GM12878 (cell line): ENCODE results near the gene PTPRF. TPM values are rescaled to one million over a fixed set of nuclear protein-coding genes. Genes with fewer than 3 reads are reported as not detected.

Experiments used
- BCL11A ChIP-seq: IDR thresholded peaks from 2 replicates; pipeline ENCODE4 v1.6.1; 2011; ENCODE audit warnings: low read depth, low read length
- BMI1 ChIP-seq: fragments of 450-650 bp; IDR thresholded peaks from 2 replicates; pipeline ENCODE4 v1.6.1; 2016; ENCODE audit warnings: mild to moderate bottlenecking, moderate library complexity, borderline replicate concordance
- CHD1 ChIP-seq: IDR thresholded peaks from 2 replicates; pipeline ENCODE4 v1.6.1; 2012; ENCODE audit warnings: low read depth, low read length, improper control_type of control experiment
- EGR1 ChIP-seq, 2 experiments: IDR thresholded peaks; 1 replicate in 1 of 2; 2 replicates in 1 of 2; pipeline ENCODE4 v1.6.1; 2011 to 2012; ENCODE audit warnings: low read depth in 2 of 2, low read length in 2 of 2, borderline replicate concordance in 1 of 2, mild to moderate bottlenecking in 1 of 2, moderate library complexity in 1 of 2
- FOXM1 ChIP-seq: IDR thresholded peaks from 2 replicates; pipeline ENCODE4 v1.6.1; 2012; ENCODE audit warnings: low read depth, mild to moderate bottlenecking, inconsistent platforms, low read length, moderate library complexity
- HDGF ChIP-seq: fragments of 450-650 bp; IDR thresholded peaks from 2 replicates; pipeline ENCODE4 v1.6.1; 2016; ENCODE audit warnings: antibody characterized with exemption
- IKZF1 ChIP-seq: fragments of 450-650 bp; conservative IDR thresholded peaks from 2 replicates; pipeline ENCODE4 v1.6.1; 2017; ENCODE audit warnings: antibody characterized with exemption, mild to moderate bottlenecking
- IKZF2 ChIP-seq, 2 experiments: fragments of 450-650 bp; IDR thresholded peaks; 2 replicates each; pipeline ENCODE4 v1.6.1; 2017; ENCODE audit warnings: mild to moderate bottlenecking in 2 of 2, moderate library complexity in 2 of 2
- MTA2 ChIP-seq: fragments of 450-650 bp; IDR thresholded peaks from 2 replicates; pipeline ENCODE4 v1.6.1; 2016; ENCODE audit warnings: low read depth, mild to moderate bottlenecking, moderate library complexity
- MYB ChIP-seq: fragments of 150-350 bp; IDR thresholded peaks from 2 replicates; pipeline ENCODE4 v1.6.1; 2014; ENCODE audit warnings: mild to moderate bottlenecking, low read depth, low read length, borderline replicate concordance
- NFIC ChIP-seq: IDR thresholded peaks from 2 replicates; pipeline ENCODE4 v1.6.1; 2012; ENCODE audit warnings: low read depth, mild to moderate bottlenecking, inconsistent platforms, low read length, moderate library complexity
- NR2C2 ChIP-seq: IDR thresholded peaks from 2 replicates; pipeline ENCODE4 v1.6.1; 2011; ENCODE audit warnings: borderline replicate concordance, low read depth; ENCODE audit not compliant: control insufficient read depth, insufficient read length
- NR2F1 ChIP-seq: fragments of 450-650 bp; conservative IDR thresholded peaks from 2 replicates; pipeline ENCODE4 v1.6.1; 2017; ENCODE audit warnings: mild to moderate bottlenecking
- POLR2AphosphoS5 ChIP-seq: IDR thresholded peaks from 2 replicates; pipeline ENCODE4 v1.6.1; 2011; ENCODE audit warnings: mild to moderate bottlenecking, low read length, inconsistent platforms
- RAD21 ChIP-seq: IDR thresholded peaks from 2 replicates; pipeline ENCODE4 v1.6.1; 2011; ENCODE audit warnings: mild to moderate bottlenecking, low read depth, low read length, moderate library complexity; ENCODE audit not compliant: insufficient read depth
- RAD51 ChIP-seq: fragments of 450-650 bp; IDR thresholded peaks from 2 replicates; pipeline ENCODE4 v1.6.1; 2016; ENCODE audit warnings: moderate library complexity, mild to moderate bottlenecking, inconsistent platforms
- RCOR1 ChIP-seq: conservative IDR thresholded peaks from 2 replicates; pipeline ENCODE4 v1.6.1; 2012; ENCODE audit warnings: low read depth, low read length, improper control_type of control experiment
- RELA ChIP-seq: fragments of 450-650 bp; IDR thresholded peaks from 2 replicates; pipeline ENCODE4 v1.8.0; 2014; ENCODE audit warnings: borderline replicate concordance; ENCODE audit not compliant: partially characterized antibody
- SMAD5 ChIP-seq: IDR thresholded peaks from 2 replicates; pipeline ENCODE4 v1.6.1; 2016; ENCODE audit warnings: antibody characterized with exemption, low read depth
- SP1 ChIP-seq: IDR thresholded peaks from one replicate; pipeline ENCODE4 v1.6.1; 2011; ENCODE audit warnings: low read depth, low read length
- TCF7 ChIP-seq: IDR thresholded peaks from 2 replicates; pipeline ENCODE4 v1.6.1; 2014; ENCODE audit warnings: antibody characterized with exemption, borderline replicate concordance
- YBX1 ChIP-seq: fragments of 450-650 bp; IDR thresholded peaks from 2 replicates; pipeline ENCODE4 v1.6.1; 2016; ENCODE audit warnings: antibody characterized with exemption
- ZZZ3 ChIP-seq: IDR thresholded peaks from 2 replicates; pipeline ENCODE4 v1.6.1; 2011; ENCODE audit warnings: low read depth; ENCODE audit not compliant: control insufficient read depth, insufficient read length
- polyA plus RNA-seq, 11 experiments: library from polyadenylated mRNA; depleted of rRNA in 4 of 11; unstranded in 6 of 11; stranded (reverse) in 5 of 11; fragments of >200 nt; fragmentation: Nextera tagmentation in 4 of 11; fragmentation: Illumina TruSeq in 1 of 11; extraction: Ambion mirVana in 4 of 11; extraction: Trizol in 1 of 11; gene quantifications; 1 replicate in 1 of 11; 2 replicates in 10 of 11; pipeline versions ENCODE4 v1.2.1 to v1.2.3, GENCODE V29; 2011 to 2016; ENCODE audit warnings: inconsistent platforms in 2 of 11, missing spikeins in 2 of 11, low read depth in 1 of 11
- total RNA-seq, 4 experiments: library from RNA; depleted of rRNA in 3 of 4; stranded (reverse); fragments of >200 nt in 3 of 4; fragmentation: Illumina TruSeq in 1 of 4; extraction: Trizol in 1 of 4; gene quantifications; 2 replicates each; pipeline versions ENCODE4 v1.2.1 to v1.2.3, GENCODE V29; 2013 to 2021
- TF ChIP-seq, protein P1 (sequence below): fragments of 450-650 bp; IDR thresholded peaks from 2 replicates; pipeline ENCODE4 v1.6.1; 2017; ENCODE audit warnings: mild to moderate bottlenecking
- TF ChIP-seq, protein P2 (sequence below): fragments of 150-350 bp; IDR thresholded peaks from 2 replicates; pipeline ENCODE4 v1.6.1; 2016; ENCODE audit warnings: low read depth, low read length
- TF ChIP-seq, protein P3 (sequence below): fragments of 450-650 bp; formaldehyde crosslinking; IDR thresholded peaks from 2 replicates; pipeline ENCODE4 v1.4.0; 2022; ENCODE audit warnings: mild to moderate bottlenecking, moderate library complexity

The PTPRF gene
- total and polyA plus RNA-seq, 10 of the 15 experiments (the other 5 are each of a cell fraction or from before 2014, with no cell fraction given), result 0.04 to 2.6 (median 0.32) TPM

DNA sequence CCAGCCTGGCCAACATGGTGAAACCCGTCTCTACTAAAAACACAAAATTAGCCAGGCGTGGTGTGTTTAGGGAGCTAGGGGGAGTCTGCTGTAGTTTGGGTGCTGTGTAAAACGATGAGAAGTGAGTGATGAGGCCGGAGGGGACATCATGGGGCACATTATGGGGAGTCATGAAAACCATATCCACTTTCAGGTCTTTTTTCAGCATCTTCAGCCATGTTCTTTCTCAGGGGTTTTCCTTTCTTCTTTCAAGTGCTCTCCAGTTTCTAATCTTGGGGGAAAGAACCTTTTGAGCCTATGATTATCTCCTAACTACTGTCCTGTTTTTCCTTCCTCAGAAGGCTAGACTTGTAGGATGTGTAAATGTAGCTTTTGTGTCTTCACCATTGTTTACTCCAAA, 133.7 kb downstream of the PTPRF start (continued):
- TF ChIP-seq HDGF (peak; percentile 51; the same call in 1 of the 2 replicates), IKZF2 (IDR thresholded peaks at IDR 0.05) (no peak; a peak in 2 of 4 replicates), POLR2AphosphoS5 (peak; percentile 45; the same call in 1 of the 2 replicates), SP1 (peak; percentile 40), RCOR1 (no peak), FOXM1 (no peak), YBX1 (no peak), EGR1 (IDR thresholded peaks at IDR 0.05; ENCODE audit: borderline replicate concordance in 1 of 2, low read depth in 2 of 2, low read length in 2 of 2) (no peak), IKZF1 (0 out of 2 replicates have a peak, but pooled peaks have one; percentile 30), ZZZ3 (no peak), SMAD5 (no peak), MTA2 (no peak), BCL11A (no peak), NR2C2 (no peak), TCF7 (peak; percentile 47; the same call in 1 of the 2 replicates), CHD1 (no peak), BMI1 (no peak), RELA (no peak), RAD51 (no peak), NR2F1 (no peak), MYB (no peak), NFIC (no peak), RAD21 (no peak)
- TF ChIP-seq, protein P1, sequence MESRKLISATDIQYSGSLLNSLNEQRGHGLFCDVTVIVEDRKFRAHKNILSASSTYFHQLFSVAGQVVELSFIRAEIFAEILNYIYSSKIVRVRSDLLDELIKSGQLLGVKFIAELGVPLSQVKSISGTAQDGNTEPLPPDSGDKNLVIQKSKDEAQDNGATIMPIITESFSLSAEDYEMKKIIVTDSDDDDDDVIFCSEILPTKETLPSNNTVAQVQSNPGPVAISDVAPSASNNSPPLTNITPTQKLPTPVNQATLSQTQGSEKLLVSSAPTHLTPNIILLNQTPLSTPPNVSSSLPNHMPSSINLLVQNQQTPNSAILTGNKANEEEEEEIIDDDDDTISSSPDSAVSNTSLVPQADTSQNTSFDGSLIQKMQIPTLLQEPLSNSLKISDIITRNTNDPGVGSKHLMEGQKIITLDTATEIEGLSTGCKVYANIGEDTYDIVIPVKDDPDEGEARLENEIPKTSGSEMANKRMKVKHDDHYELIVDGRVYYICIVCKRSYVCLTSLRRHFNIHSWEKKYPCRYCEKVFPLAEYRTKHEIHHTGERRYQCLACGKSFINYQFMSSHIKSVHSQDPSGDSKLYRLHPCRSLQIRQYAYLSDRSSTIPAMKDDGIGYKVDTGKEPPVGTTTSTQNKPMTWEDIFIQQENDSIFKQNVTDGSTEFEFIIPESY, result no peak
- TF ChIP-seq, protein P2, sequence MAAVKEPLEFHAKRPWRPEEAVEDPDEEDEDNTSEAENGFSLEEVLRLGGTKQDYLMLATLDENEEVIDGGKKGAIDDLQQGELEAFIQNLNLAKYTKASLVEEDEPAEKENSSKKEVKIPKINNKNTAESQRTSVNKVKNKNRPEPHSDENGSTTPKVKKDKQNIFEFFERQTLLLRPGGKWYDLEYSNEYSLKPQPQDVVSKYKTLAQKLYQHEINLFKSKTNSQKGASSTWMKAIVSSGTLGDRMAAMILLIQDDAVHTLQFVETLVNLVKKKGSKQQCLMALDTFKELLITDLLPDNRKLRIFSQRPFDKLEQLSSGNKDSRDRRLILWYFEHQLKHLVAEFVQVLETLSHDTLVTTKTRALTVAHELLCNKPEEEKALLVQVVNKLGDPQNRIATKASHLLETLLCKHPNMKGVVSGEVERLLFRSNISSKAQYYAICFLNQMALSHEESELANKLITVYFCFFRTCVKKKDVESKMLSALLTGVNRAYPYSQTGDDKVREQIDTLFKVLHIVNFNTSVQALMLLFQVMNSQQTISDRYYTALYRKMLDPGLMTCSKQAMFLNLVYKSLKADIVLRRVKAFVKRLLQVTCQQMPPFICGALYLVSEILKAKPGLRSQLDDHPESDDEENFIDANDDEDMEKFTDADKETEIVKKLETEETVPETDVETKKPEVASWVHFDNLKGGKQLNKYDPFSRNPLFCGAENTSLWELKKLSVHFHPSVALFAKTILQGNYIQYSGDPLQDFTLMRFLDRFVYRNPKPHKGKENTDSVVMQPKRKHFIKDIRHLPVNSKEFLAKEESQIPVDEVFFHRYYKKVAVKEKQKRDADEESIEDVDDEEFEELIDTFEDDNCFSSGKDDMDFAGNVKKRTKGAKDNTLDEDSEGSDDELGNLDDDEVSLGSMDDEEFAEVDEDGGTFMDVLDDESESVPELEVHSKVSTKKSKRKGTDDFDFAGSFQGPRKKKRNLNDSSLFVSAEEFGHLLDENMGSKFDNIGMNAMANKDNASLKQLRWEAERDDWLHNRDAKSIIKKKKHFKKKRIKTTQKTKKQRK, result no peak
- TF ChIP-seq, protein P3, sequence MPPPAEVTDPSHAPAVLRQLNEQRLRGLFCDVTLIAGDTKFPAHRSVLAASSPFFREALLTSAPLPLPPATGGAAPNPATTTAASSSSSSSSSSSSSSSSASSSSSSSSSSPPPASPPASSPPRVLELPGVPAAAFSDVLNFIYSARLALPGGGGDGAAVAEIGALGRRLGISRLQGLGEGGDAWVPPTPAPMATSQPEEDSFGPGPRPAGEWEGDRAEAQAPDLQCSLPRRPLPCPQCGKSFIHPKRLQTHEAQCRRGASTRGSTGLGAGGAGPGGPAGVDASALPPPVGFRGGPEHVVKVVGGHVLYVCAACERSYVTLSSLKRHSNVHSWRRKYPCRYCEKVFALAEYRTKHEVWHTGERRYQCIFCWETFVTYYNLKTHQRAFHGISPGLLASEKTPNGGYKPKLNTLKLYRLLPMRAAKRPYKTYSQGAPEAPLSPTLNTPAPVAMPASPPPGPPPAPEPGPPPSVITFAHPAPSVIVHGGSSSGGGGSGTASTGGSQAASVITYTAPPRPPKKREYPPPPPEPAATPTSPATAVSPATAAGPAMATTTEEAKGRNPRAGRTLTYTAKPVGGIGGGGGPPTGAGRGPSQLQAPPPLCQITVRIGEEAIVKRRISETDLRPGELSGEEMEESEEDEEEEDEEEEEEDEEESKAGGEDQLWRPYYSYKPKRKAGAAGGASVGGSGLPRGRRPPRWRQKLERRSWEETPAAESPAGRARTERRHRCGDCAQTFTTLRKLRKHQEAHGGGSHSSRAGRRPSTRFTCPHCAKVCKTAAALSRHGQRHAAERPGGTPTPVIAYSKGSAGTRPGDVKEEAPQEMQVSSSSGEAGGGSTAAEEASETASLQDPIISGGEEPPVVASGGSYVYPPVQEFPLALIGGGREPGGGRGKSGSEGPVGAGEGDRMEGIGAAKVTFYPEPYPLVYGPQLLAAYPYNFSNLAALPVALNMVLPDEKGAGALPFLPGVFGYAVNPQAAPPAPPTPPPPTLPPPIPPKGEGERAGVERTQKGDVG (CRISPR knock-in tag), result no peak
